ENCODE measurements around the gene CPNE7.

DNA sequence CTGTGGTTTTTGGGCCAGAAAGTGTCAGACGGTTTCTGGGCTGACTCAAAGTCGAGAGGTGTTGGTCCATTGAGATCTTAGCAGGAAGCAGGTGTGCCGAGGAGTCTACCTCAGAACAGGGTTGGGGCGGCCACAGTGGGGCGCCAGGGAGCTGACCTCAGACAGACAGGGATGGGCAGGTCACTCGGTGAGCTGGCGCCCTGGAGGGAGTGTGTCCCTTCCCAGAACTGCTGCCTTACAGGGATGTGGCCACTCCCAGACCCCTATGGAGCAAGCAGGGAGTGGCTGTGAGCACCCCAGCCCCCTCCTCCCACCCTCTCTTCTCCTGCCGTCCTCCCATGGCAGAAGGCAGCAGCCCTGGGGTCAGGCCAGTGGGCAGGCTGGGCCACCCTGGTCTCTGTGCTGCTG is 23.9 kb downstream of the CPNE7 start:
- TF ChIP-seq, protein P1, sequence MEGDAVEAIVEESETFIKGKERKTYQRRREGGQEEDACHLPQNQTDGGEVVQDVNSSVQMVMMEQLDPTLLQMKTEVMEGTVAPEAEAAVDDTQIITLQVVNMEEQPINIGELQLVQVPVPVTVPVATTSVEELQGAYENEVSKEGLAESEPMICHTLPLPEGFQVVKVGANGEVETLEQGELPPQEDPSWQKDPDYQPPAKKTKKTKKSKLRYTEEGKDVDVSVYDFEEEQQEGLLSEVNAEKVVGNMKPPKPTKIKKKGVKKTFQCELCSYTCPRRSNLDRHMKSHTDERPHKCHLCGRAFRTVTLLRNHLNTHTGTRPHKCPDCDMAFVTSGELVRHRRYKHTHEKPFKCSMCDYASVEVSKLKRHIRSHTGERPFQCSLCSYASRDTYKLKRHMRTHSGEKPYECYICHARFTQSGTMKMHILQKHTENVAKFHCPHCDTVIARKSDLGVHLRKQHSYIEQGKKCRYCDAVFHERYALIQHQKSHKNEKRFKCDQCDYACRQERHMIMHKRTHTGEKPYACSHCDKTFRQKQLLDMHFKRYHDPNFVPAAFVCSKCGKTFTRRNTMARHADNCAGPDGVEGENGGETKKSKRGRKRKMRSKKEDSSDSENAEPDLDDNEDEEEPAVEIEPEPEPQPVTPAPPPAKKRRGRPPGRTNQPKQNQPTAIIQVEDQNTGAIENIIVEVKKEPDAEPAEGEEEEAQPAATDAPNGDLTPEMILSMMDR (conservative IDR thresholded peaks at IDR 0.05; ENCODE audit: low read depth, low read length), result 0 out of 2 replicates have a peak, but pooled peaks have one; percentile 25
- no peak for TF ChIP-seq EZH2 (IDR thresholded peaks at IDR 0.05; ENCODE audit: borderline replicate concordance, low read depth, low read length, poor library complexity, severe bottlenecking)
